ENCODE data around the gene MEPCE. TPM values are rescaled to one million over a fixed set of nuclear protein-coding genes. Genes with fewer than 3 reads are reported as not detected.

The MEPCE gene
- total RNA-seq, 1 experiment from 2014 or later, result 89.1 TPM

GRCh38 chr7:100407285-100408180 lies 22.1 kb upstream of the MEPCE start:
- peak; percentile 72 for DNase-seq (ENCODE audit: low spot score)

- no peak for DNase-seq (ENCODE audit: low spot score)
These were observed 18.5 kb upstream of the MEPCE start for GRCh38 chr7:100411101-100411500.

GRCh38 chr7:100413346-100413745 lies 16.3 kb upstream of the MEPCE start:
- DNase-seq (ENCODE audit: low spot score), result no peak

GRCh38 chr7:100413889-100414288 lies 15.7 kb upstream of the MEPCE start:
- no peak for DNase-seq (ENCODE audit: low spot score)

GRCh38 chr7:100415448-100415847 lies 14.2 kb upstream of the MEPCE start:
- no peak for DNase-seq (ENCODE audit: low spot score)

GRCh38 chr7:100418930-100419659 lies 10.5 kb upstream of the MEPCE start:
- DNase-seq (ENCODE audit: low spot score), result no peak

- no peak for DNase-seq (ENCODE audit: low spot score)
These were observed 9.9 kb upstream of the MEPCE start for GRCh38 chr7:100419660-100420226.

- no peak for DNase-seq (ENCODE audit: low spot score)
These were observed 6.3 kb upstream of the MEPCE start for GRCh38 chr7:100423315-100423714.

GRCh38 chr7:100425347-100425746 lies 4.3 kb upstream of the MEPCE start:
- no peak for DNase-seq (ENCODE audit: low spot score)

GRCh38 chr7:100426516-100426915 lies 3.1 kb upstream of the MEPCE start:
- no peak for DNase-seq (ENCODE audit: low spot score)

GRCh38 chr7:100427762-100428198 lies 1.9 kb upstream of the MEPCE start:
- DNase-seq (ENCODE audit: low spot score), result no peak

- peak; percentile 99 for DNase-seq (ENCODE audit: low spot score)
These were observed 1.2 kb upstream of the MEPCE start, which contains the start of gene ZCWPW1 for GRCh38 chr7:100428199-100428966. Gene ZCWPW1, minus strand, starts transcription at chr7:100428703. Its CDS starts 8,054 bp downstream, at chr7:100420649.

- peak; percentile 100 for DNase-seq (ENCODE audit: low spot score)
These were observed 529 bp upstream of the MEPCE start for GRCh38 chr7:100428967-100429636.

GRCh38 chr7:100430493-100431285 lies 1.1 kb downstream of the MEPCE start:
- DNase-seq (ENCODE audit: low spot score), result no peak

GRCh38 chr7:100431286-100431735 lies 1.7 kb downstream of the MEPCE start:
- no peak for DNase-seq (ENCODE audit: low spot score)

- no peak for DNase-seq (ENCODE audit: low spot score)
These were observed 2.4 kb downstream of the MEPCE start for GRCh38 chr7:100432053-100432452.

- DNase-seq (ENCODE audit: low spot score), result no peak
These were observed 3.1 kb downstream of the MEPCE start for GRCh38 chr7:100432621-100433275.

- no peak for DNase-seq (ENCODE audit: low spot score)
These were observed 3.6 kb downstream of the MEPCE start for GRCh38 chr7:100433276-100433591.

- no peak for DNase-seq (ENCODE audit: low spot score)
These were observed 4.1 kb downstream of the MEPCE start for GRCh38 chr7:100433592-100434296.
